DMS79 treated with DMSO at 0.1 percent for 48 hours (cell line): ENCODE data around the gene RUVBL1.
"Not testable (repeated sequence)": the region's sequence is repeated elsewhere in the genome, so short reads cannot be mapped to it uniquely, and the experiment has no call there.

ENCODE experiments used
- DNase-seq: peaks from one replicate; lab custom pipeline; 2025; lab: John Stamatoyannopoulos, UW

The RUVBL1 gene

GRCh38 chr3:128123538-128124368 is at the start of gene RUVBL1:
TSS of gene RUVBL1 (minus strand) at chr3:128123812. CDS start at chr3:128123724, 88 bp downstream.
- DNase-seq = peak; percentile 98

- DNase-seq = no peak
Observed at GRCh38 chr3:128173200-128173599, 49.6 kb upstream of the RUVBL1 start.

- DNase-seq = peak; percentile 59
Observed at GRCh38 chr3:128170866-128171516, 47.4 kb upstream of the RUVBL1 start.

- DNase-seq = no peak
Observed at GRCh38 chr3:128168836-128169235, 45.2 kb upstream of the RUVBL1 start.

GRCh38 chr3:128167973-128168674 is 44.5 kb upstream of the RUVBL1 start:
- DNase-seq = no peak

DNA sequence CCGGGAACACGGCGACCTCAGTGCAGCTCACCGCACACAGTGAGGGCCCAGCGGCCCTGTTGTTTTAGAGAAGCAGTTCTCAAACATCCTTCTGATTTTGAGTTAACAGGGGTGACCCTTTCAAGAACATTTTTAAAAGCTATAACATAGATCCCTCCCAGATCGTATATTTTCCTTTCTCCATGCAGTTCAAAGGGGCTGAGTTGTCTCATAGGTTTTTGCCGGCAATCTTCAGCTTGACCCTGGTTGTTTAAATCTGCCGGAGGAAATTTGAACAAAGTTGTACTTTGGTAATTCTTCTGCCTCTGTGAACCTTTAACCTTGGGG is 44.0 kb upstream of the RUVBL1 start:
- no peak for DNase-seq

GRCh38 chr3:128166971-128167453 is 43.4 kb upstream of the RUVBL1 start:
- DNase-seq = no peak

GRCh38 chr3:128163432-128163831 is 39.8 kb upstream of the RUVBL1 start:
- DNase-seq = no peak

- DNase-seq = no peak
Observed at GRCh38 chr3:128160661-128161060, 37.0 kb upstream of the RUVBL1 start.

GRCh38 chr3:128155616-128156360 is 32.2 kb upstream of the RUVBL1 start:
- no peak for DNase-seq

- not testable (repeated sequence) for DNase-seq
Observed at GRCh38 chr3:128154354-128154753, 30.7 kb upstream of the RUVBL1 start.

DNA sequence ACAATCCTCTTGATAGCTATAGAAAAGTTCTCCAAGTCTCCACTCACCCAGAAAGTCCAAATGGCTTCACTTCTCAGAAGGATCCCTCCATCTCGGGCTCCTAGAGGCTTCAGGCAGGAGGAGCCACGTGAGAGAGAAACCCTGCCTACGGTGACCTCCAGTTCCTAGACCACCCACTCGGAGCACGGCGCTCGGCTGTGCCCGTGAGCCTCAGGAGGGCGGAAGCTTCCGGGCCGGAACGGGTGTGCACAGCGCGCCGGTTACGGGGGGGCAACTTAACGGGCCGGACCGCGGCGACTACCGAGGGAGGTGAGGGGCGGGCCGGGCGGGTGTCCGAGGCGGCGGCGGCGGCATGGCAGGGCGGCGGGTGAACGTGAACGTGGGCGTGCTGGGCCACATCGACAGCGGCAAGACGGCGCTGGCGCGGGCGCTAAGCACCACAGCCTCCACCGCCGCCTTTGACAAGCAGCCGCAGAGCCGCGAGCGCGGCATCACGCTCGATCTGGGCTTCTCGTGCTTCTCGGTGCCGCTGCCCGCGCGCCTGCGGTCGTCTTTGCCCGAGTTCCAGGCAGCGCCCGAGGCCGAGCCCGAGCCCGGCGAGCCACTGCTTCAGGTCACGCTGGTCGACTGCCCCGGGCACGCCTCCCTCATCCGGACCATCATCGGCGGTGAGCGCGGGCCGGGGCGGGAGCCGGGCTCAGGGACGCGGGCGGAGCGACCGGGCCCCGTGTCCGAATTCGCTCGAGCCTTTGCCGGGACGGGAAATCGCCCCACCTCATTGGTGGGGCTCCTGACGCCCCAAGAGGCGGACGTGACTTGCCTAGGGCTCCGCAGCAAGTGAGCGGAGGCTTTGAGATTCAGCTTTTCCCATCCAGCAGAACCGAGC is 29.8 kb upstream of the RUVBL1 start, which contains the start of gene EEFSEC:
EEFSEC (plus strand) TSS at position 326 of the 886 bp plus-strand sequence; CDS start at position 353, 27 bp downstream.
- peak; percentile 47 for DNase-seq

GRCh38 chr3:128152419-128153155 is 29.0 kb upstream of the RUVBL1 start:
- no peak for DNase-seq

GRCh38 chr3:128151758-128152274 is 28.2 kb upstream of the RUVBL1 start:
- DNase-seq = no peak

- no peak for DNase-seq
Observed at GRCh38 chr3:128149650-128150049, 26.0 kb upstream of the RUVBL1 start.

- DNase-seq = no peak
Observed at GRCh38 chr3:128146201-128146600, 22.6 kb upstream of the RUVBL1 start.

GRCh38 chr3:128145279-128145678 is 21.7 kb upstream of the RUVBL1 start:
- no peak for DNase-seq

GRCh38 chr3:128144512-128145187 is 21.0 kb upstream of the RUVBL1 start:
- no peak for DNase-seq

GRCh38 chr3:128143496-128143895 is 19.9 kb upstream of the RUVBL1 start:
- no peak for DNase-seq
